Body of pancreas (tissue), 4 donors: ENCODE results near the gene COX6B1. TPM values are rescaled to one million over a fixed set of nuclear protein-coding genes. Genes with fewer than 3 reads are reported as not detected.
"Not testable (repeated sequence)": the region's sequence is repeated elsewhere in the genome, so short reads cannot be mapped to it uniquely, and the experiment has no call there.

ENCODE experiments used
- ATAC-seq: fragments of 150-250 bp; one replicate; pipeline ENCODE4 v1.9.1; 2016
- DNase-seq, 4 donors: peaks; one replicate each; pipeline ENCODE4 v3.0.0-alpha.2; 2019
- H3K27ac ChIP-seq, 4 donors: fragments of 200-600 bp; sonication (generic); 1 replicate in 3 of 4; 2 replicates in 1 of 4; pipeline versions ENCODE4 v1.5.1 to v1.6.1; 2016 to 2019; ENCODE audit warnings: mild to moderate bottlenecking in 1 of 4, mixed read lengths in 1 of 4, moderate library complexity in 1 of 4
- H3K27me3 ChIP-seq, 2 donors: fragments of 200-600 bp; sonication (generic); one replicate each; pipeline ENCODE4 v1.6.0; 2016; ENCODE audit warnings: mild to moderate bottlenecking in 1 of 2
- H3K36me3 ChIP-seq, 2 donors: fragments of 200-600 bp; sonication (generic); replicated peaks in 1 of 2; 2 replicates each; pipeline ENCODE4 v1.5.1; 2016; ENCODE audit warnings: low read depth in 2 of 2; ENCODE audit not compliant: insufficient read depth in 1 of 2
- H3K4me1 ChIP-seq: fragments of 200-600 bp; sonication (generic); one replicate; pipeline ENCODE4 v1.6.0; 2016
- H3K4me3 ChIP-seq, 2 donors: fragments of 200-600 bp; sonication (generic); 1 replicate in 1 of 2; 2 replicates in 1 of 2; pipeline ENCODE4 v1.5.1; 2016 to 2019
- H3K9me3 ChIP-seq, 3 donors: fragments of 200-600 bp; sonication (generic); 1 replicate in 2 of 3; 2 replicates in 1 of 3; pipeline ENCODE4 v1.5.1; 2016
- POLR2A ChIP-seq, 3 donors: fragments of 450-650 bp; IDR thresholded peaks; one replicate each; pipeline ENCODE4 v1.6.1; 2016; ENCODE audit warnings: antibody characterized with exemption in 3 of 3, mild to moderate bottlenecking in 2 of 3
- WGBS, 2 donors: methylation state at CpG; one replicate each; pipeline ENCODE4 v1.1.5; 2017; 5-methylcytosine and 5-hydroxymethylcytosine counted together
- intact Hi-C: fragments of 100-400 bp; cut with DNase I; formaldehyde crosslinking; loops from one replicate; pipeline ENCODE4 v1.15.1; 2023
- total RNA-seq, 2 donors: library from RNA; depleted of rRNA; stranded (reverse); fragments of >200 nt; gene quantifications; one replicate each; pipeline ENCODE4 v1.1.0, GENCODE V29; 2016
- TF ChIP-seq, protein P1 (sequence below), 7 experiments: fragments of 450-650 bp in 4 of 7; fragments of 200-600 bp in 3 of 7; sonication (generic) in 3 of 7; IDR thresholded peaks; one replicate each; pipeline ENCODE4 v1.5.1; 2016 to 2019; ENCODE audit warnings: antibody characterized with exemption in 7 of 7

The COX6B1 gene, protein sequence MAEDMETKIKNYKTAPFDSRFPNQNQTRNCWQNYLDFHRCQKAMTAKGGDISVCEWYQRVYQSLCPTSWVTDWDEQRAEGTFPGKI
- total RNA-seq = 100 to 1,000 TPM; 134 to 151 TPM

DNA sequence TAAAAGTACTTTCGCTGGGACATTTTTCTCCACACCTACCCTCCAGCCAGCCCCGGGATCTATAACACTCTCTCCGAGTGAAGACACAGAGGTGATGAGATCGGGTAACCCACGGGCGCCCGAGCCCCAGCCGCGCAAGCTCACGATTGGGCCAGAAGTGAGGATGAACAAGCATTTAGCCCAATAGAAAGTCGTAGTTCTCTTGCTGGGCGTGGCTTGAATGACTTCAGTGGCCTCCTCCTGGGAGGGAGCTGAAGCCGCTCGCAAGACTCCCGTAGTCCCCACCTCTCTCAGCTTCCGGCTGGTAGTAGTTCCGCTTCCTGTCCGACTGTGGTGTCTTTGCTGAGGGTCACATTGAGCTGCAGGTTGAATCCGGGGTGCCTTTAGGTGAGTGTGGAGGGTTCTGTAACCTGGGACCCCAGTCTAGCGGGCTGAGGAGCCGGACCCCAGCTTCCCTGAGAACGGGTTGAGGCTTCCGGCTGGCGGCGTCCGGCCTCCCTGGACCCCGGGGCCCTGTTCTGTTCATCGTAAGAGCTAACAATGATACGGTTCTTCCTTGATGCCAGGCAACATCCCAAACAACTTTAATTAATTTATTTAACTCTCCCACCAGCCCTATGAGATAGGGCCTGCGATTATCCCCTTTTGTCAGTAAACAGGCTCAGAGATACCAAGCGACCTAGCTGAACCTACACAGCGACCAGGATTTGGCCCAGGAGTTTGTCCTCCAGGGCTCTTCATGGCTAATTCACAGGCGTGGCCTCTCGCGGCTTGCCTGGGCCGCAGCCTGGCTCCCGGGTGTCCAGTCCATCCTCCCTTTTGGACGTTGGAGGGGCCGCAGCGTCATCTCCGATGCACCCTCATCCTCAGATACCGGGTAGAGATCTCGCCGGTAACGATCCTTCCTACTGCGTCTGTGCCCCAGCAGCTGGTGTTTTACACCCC, at the start of gene COX6B1:
Gene COX6B1 (plus strand): TSS at position 307 of the 945 bp plus-strand sequence. CDS start 2,921 bp downstream, outside the sequence.
- H3K27me3 ChIP-seq = no peaks in the 10 kb centered on the region
- intact Hi-C loops = no loop called here
- H3K9me3 ChIP-seq = no peaks in the 10 kb centered on the region
- peak within 1 kb of the TSS; percentile 32 to 86 (median 74) for H3K27ac ChIP-seq
- peak; percentile 64 to 90 (median 88) for TF ChIP-seq POLR2A (IDR thresholded peaks at IDR 0.05)
- TF ChIP-seq, protein P1, sequence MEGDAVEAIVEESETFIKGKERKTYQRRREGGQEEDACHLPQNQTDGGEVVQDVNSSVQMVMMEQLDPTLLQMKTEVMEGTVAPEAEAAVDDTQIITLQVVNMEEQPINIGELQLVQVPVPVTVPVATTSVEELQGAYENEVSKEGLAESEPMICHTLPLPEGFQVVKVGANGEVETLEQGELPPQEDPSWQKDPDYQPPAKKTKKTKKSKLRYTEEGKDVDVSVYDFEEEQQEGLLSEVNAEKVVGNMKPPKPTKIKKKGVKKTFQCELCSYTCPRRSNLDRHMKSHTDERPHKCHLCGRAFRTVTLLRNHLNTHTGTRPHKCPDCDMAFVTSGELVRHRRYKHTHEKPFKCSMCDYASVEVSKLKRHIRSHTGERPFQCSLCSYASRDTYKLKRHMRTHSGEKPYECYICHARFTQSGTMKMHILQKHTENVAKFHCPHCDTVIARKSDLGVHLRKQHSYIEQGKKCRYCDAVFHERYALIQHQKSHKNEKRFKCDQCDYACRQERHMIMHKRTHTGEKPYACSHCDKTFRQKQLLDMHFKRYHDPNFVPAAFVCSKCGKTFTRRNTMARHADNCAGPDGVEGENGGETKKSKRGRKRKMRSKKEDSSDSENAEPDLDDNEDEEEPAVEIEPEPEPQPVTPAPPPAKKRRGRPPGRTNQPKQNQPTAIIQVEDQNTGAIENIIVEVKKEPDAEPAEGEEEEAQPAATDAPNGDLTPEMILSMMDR (IDR thresholded peaks at IDR 0.05) = peak in 1 of 7 experiments; percentile 8
- peaks cover 27% of the 10 kb centered on the region for H3K4me1 ChIP-seq
- peaks cover 0 to 2% of the 10 kb centered on the region in 2 donors for H3K36me3 ChIP-seq
- WGBS, 2 donors = 0 to 1% methylated on average over 18 to 46 of the region's 46 CpGs
- ATAC-seq (peak; percentile 68), DNase-seq (peak; percentile 93 to 98 (median 97))
- H3K4me3 ChIP-seq = peak within 1 kb of the TSS; percentile 57 to 79

DNA sequence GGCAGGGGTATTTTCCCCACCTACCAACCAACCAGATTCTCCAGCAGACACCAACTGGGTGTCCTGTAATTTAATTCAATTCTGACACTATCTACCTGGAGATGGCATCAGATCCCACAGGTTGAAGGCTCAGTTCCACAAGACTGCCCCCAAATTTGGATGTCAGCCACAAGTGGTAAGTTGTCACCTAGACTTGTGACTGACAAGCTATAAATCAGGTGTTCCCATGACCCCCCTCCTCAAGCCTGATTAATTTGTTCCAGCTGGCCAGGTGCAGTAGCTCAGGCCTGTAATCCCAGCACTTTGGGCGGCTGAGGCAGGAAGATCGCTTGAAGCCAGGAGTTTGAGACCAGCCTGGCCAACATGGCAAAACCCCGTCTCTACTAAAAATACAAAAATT, 46.2 kb upstream of the COX6B1 start:
- 94 to 100% methylated on average over 1 to 3 of the region's 3 CpGs for WGBS, 2 donors
- Histone ChIP-seq H3K9me3 (no peaks in the 10 kb centered on the region), H3K36me3 (no peaks in the 10 kb centered on the region), H3K27ac (no peak overlapping the region), H3K27me3 (no peaks in the 10 kb centered on the region), H3K4me3 (no peak overlapping the region), H3K4me1 (no peaks in the 10 kb centered on the region)
- no peak for ATAC-seq
- DNase-seq = no peak
- intact Hi-C loops = no loop called here
- no peak for TF ChIP-seq POLR2A (IDR thresholded peaks at IDR 0.05)
- TF ChIP-seq, protein P1 (IDR thresholded peaks at IDR 0.05) = no peak

DNA sequence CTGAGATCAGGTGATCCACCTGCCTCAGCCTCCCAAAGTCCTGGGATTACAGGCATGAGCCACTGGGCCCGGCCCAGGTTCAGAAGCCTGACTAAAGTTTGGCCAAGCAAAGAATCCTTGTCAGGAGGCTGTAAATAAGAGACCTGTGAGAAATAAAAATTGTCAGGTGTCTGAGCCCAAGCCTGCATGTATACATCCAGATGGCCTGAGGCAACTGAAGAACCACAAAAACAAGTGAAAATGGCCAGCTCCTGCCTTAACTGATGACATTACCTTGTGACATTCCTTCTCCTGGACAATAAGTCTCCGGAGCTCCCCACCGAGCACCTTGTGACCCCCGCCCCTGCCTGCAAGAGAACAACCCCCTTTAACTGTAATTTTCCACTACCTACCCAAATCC, 43.7 kb upstream of the COX6B1 start:
- intact Hi-C loops, DNase-seq, H3K36me3 ChIP-seq, H3K4me1 ChIP-seq, H3K9me3 ChIP-seq, H3K27me3 ChIP-seq, H3K27ac ChIP-seq, H3K4me3 ChIP-seq, ATAC-seq: not testable (repeated sequence)
- WGBS, 2 donors = 78 to 79% methylated on average over 4 of the region's 4 CpGs

DNA sequence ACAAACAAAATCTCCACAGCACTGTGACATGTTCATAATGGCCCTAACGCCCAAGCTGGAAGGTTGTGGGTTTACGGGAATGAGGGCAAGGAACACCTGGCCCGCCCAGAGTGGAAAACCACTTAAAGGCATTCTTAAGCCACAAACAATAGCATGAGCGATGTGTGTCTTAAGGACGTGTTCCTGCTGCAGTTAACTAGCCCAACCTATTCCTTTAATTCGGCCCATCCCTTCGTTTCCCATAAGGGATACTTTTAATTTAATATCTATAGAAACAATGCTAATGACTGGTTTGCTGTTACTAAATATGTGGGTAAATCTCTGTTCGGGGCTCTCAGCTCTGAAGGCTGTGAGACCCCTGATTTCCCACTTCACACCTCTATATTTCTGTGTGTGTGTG, 41.0 kb upstream of the COX6B1 start:
- 75 to 76% methylated on average over 8 of the region's 8 CpGs for WGBS, 2 donors
- H3K36me3 ChIP-seq, H3K27ac ChIP-seq, intact Hi-C loops, ATAC-seq, DNase-seq, H3K9me3 ChIP-seq, H3K4me1 ChIP-seq, H3K4me3 ChIP-seq, H3K27me3 ChIP-seq: not testable (repeated sequence)

DNA sequence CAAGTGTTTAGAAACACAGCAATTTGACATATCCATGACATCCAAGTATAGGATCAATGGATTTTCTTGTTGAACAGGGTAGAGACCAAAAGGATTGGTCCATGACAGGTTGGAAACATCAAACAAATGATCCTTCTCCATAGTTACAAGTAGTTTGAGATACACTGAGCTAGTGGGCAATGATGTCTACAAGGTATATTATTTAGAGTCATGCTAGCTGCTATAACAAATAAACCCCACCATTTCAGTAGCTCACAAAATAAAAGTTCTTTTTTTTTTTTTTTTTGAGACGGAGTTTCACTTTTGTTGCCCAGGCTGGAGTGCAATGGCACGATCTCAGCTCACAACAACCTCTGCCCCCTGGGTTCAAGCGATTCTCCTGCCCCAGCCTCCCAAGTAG, 40.5 kb upstream of the COX6B1 start:
- intact Hi-C loops = no loop called here
- WGBS, 2 donors = 76 to 83% methylated on average over 3 of the region's 3 CpGs

More for the DNA sequence above, 40.5 kb upstream of the COX6B1 start:
- DNase-seq = no peak
- no peak for TF ChIP-seq POLR2A (IDR thresholded peaks at IDR 0.05)
- TF ChIP-seq, protein P1 (IDR thresholded peaks at IDR 0.05) = no peak
- Histone ChIP-seq H3K36me3 (no peaks in the 10 kb centered on the region), H3K4me3 (no peak overlapping the region), H3K9me3 (no peaks in the 10 kb centered on the region), H3K27ac (no peak overlapping the region), H3K4me1 (peaks cover 7% of the 10 kb centered on the region), H3K27me3 (no peaks in the 10 kb centered on the region)
- no peak for ATAC-seq
